Measurements from ENCODE around the gene BLTP3A.

GRCh38 chr6:34834789-34835518, 43.1 kb downstream of the BLTP3A start:
- TF ChIP-seq BHLHE40 (IDR thresholded peaks at IDR 0.05; ENCODE audit: borderline replicate concordance): no peak
- no peak for TF ChIP-seq PKNOX1 (IDR thresholded peaks at IDR 0.05)
- no peak for TF ChIP-seq FOXM1 (IDR thresholded peaks at IDR 0.05; ENCODE audit: borderline replicate concordance)
- no peak for TF ChIP-seq SP1 (IDR thresholded peaks at IDR 0.05)
- no peak for TF ChIP-seq LEF1 (IDR thresholded peaks at IDR 0.05; ENCODE audit: borderline replicate concordance)
- no peak for TF ChIP-seq ELF4 (IDR thresholded peaks at IDR 0.05)
- no peak for TF ChIP-seq CTBP1 (IDR thresholded peaks at IDR 0.05; ENCODE audit: borderline replicate concordance)
- TF ChIP-seq NFRKB (IDR thresholded peaks at IDR 0.05): no peak
